ENCODE results near the gene SNF8. TPM values are rescaled to one million over a fixed set of nuclear protein-coding genes. Genes with fewer than 3 reads are reported as not detected.
A peak's percentile ranks its signal among the peaks of the same experiment; 100 is the strongest.

The SNF8 gene
- total RNA-seq, 1 experiment from 2014 or later, result 136 TPM

- TF ChIP-seq ZNF281 (CRISPR knock-in tag; IDR thresholded peaks at IDR 0.05), result no peak
These were observed 34.9 kb downstream of the SNF8 start (continued) for GRCh38 chr17:48909783-48910182.

GRCh38 chr17:48908853-48909394, 35.7 kb downstream of the SNF8 start:
- Mint-ChIP-seq H3K4me1 (peaks cover 31% of the 10 kb centered on the region), H3K27me3 (ENCODE audit: low read depth) (no peaks in the 10 kb centered on the region), H3K27ac (peak overlapping the region; percentile 95), H3K9me3 (no peaks in the 10 kb centered on the region), H3K36me3 (peaks cover 36% of the 10 kb centered on the region), H3K4me3 (peak overlapping the region; percentile 100)
- TF ChIP-seq SP1 (CRISPR knock-in tag; conservative IDR thresholded peaks at IDR 0.05), result no peak
- ChIA-PET POLR2A (interaction anchor here (0.6 to 3.2 kb wide), 8 partner anchors 16 to 147 kb away, joined by 3 to 23 read pairs (median 5); partner anchors contain the start of genes ATP5MC1 and SNF8), CTCF (interaction anchor here (0.7 to 1.8 kb wide), 6 partner anchors 24 to 526 kb away, joined by 3 to 10 read pairs (median 6); no protein-coding TSS in a partner anchor)
- ATAC-seq (peak; percentile 79), DNase-seq (ENCODE audit: low spot score) (peak; percentile 98)

GRCh38 chr17:48908047-48908843, 36.4 kb downstream of the SNF8 start, which contains the start of gene UBE2Z:
Gene UBE2Z (plus strand): TSS chr17:48908407. CDS start chr17:48908504, 97 bp downstream.
- DNase-seq (ENCODE audit: low spot score) (peak; percentile 93), ATAC-seq (peak; percentile 90)
- POLR2A ChIA-PET, result interaction anchor here (0.6 to 3.2 kb wide), 14 partner anchors 13 to 185 kb away, joined by 3 to 23 read pairs (median 5); partner anchors contain the start of genes ATP5MC1, PRAC2 and SNF8
- H3K27ac Mint-ChIP-seq, result peak within 1 kb of the TSS; percentile 99
- peaks cover 31% of the 10 kb centered on the region for H3K36me3 Mint-ChIP-seq
- no peaks in the 10 kb centered on the region for H3K9me3 Mint-ChIP-seq
- H3K27me3 Mint-ChIP-seq (ENCODE audit: low read depth), result no peaks in the 10 kb centered on the region
- peak within 1 kb of the TSS; percentile 100 for H3K4me3 Mint-ChIP-seq
- CTCF ChIA-PET, result interaction anchor here (0.6 to 1.8 kb wide), 11 partner anchors 15 to 526 kb away, joined by 3 to 10 read pairs (median 4); partner anchors contain the start of gene ATP5MC1
- peaks cover 31% of the 10 kb centered on the region for H3K4me1 Mint-ChIP-seq
- TF ChIP-seq CREM (CRISPR knock-in tag; IDR thresholded peaks at IDR 0.05) (0 out of 2 replicates have a peak, but pooled peaks have one; percentile 61), MYBL2 (CRISPR knock-in tag; IDR thresholded peaks at IDR 0.05) (0 out of 2 replicates have a peak, but pooled peaks have one; percentile 54), GABPB1 (CRISPR knock-in tag; IDR thresholded peaks at IDR 0.05) (peak; percentile 64; the same call in 1 of the 2 replicates), ZNF263 (CRISPR knock-in tag; IDR thresholded peaks at IDR 0.05; ENCODE audit: low read depth) (no peak), MAX (CRISPR knock-in tag; IDR thresholded peaks at IDR 0.05) (peak; percentile 87), CBFB (CRISPR knock-in tag; IDR thresholded peaks at IDR 0.05; ENCODE audit: low read depth) (no peak; the same call in 1 of the 2 replicates), MXD4 (CRISPR knock-in tag; IDR thresholded peaks at IDR 0.05; ENCODE audit: borderline replicate concordance) (no peak), ZNF138 (CRISPR knock-in tag; conservative IDR thresholded peaks at IDR 0.05) (0 out of 2 replicates have a peak, but pooled peaks have one; percentile 38), SP1 (CRISPR knock-in tag; conservative IDR thresholded peaks at IDR 0.05) (peak; percentile 93), ZSCAN18 (CRISPR knock-in tag; IDR thresholded peaks at IDR 0.05) (no peak), NFE2L1 (CRISPR knock-in tag; IDR thresholded peaks at IDR 0.05) (peak; percentile 75; the same call in 1 of the 2 replicates), AFF4 (CRISPR knock-in tag; IDR thresholded peaks at IDR 0.05; ENCODE audit: borderline replicate concordance) (peak; percentile 87; the same call in 1 of the 2 replicates), ARID4B (CRISPR knock-in tag; IDR thresholded peaks at IDR 0.05; ENCODE audit: borderline replicate concordance) (peak; percentile 90; the same call in 1 of the 2 replicates), E2F1 (CRISPR knock-in tag; IDR thresholded peaks at IDR 0.05) (no peak)
